Tibial nerve (tissue), 3 donors: Measurements from ENCODE around the gene METTL15.

Source experiments
- EP300 ChIP-seq, 2 donors: sonication (generic); formaldehyde crosslinking; IDR thresholded peaks; one replicate each; pipeline ENCODE4 v1.6.1; 2017; ENCODE audit warnings: antibody characterized with exemption in 2 of 2, mild to moderate bottlenecking in 1 of 2
- POLR2A ChIP-seq, 2 donors: fragments of 450-650 bp; IDR thresholded peaks; one replicate each; pipeline ENCODE4 v1.6.1; 2017; ENCODE audit warnings: antibody characterized with exemption in 2 of 2, mild to moderate bottlenecking in 2 of 2, moderate library complexity in 2 of 2

DNA sequence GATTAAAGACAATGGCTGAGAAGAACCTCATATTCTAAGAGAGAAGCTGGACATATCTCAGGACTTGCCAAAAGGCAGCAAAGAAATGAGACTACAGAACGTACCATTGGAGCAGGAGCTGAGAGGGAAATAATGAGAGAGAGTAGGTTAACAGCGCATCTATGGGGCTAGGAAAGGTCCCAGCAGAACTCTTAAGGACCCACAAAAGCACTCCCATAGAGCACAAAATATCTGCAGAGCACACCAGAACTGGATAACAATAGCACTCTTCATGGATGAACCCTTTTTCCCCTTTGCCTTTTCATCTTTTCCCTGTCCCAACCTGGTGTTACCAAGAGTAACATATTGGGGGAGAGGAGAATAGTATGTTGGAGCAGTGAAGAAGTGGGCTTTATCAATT is 245.8 kb downstream of the METTL15 start:
- no peak for TF ChIP-seq EP300 (IDR thresholded peaks at IDR 0.05)
- TF ChIP-seq POLR2A (IDR thresholded peaks at IDR 0.05) = no peak
